Measurements from ENCODE around the gene UHMK1. TPM values are rescaled to one million over a fixed set of nuclear protein-coding genes. Genes with fewer than 3 reads are reported as not detected.

Gene UHMK1
- total and polyA plus RNA-seq, 2 donors (not counting 1 experiment from before 2014, with no cell fraction given) = 39.1 to 79.1 TPM

DNA sequence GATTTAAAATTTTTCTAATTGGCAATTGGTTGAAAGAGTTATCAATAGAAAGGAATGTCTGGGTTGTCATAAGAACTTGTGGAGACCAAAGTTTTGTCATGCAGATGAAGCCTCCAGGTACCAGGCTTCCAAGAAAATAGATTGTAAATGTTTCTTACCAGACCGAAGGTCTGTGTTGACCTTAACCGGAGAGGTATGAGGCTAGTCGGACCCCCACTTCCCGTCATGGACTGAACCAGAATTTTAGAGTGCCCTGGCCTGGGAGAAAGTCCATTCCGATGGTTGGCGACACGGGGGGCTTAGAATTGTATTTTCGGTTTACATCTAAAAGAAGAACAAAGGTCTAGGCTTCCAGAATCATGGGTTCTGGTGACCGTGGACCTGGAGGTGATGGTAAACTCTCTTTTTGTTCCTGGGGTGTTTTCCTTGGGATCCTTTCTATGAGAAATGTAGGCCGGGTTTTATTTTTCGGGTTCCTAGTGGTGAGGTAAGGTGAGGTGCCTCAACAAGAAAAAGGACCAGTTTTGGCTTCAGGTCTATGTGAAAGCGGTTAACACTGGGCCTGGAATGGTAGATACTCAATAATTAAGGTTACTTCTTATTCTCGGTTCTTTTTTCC, 405 bp upstream of the UHMK1 start:
- Histone ChIP-seq H3K4me2 (ENCODE audit: extremely low read depth, insufficient read depth, low read length) (peak overlapping the region; percentile 89), H3K9ac (ENCODE audit: insufficient read depth, low read length) (peak overlapping the region; percentile 93), H3K27me3 (ENCODE audit: control insufficient read depth, insufficient read depth, low read length) (no peaks in the 10 kb centered on the region), H3K4me3 (replicated peaks in 1 of 4; ENCODE audit: control extremely low read depth in 1 of 4, insufficient read depth in 1 of 4, low read depth in 3 of 4, low read length in 4 of 4) (peak overlapping the region; percentile 76 to 83 (median 80)), H3K9me3 (ENCODE audit: control insufficient read depth, insufficient read depth, low read depth, low read length) (no peaks in the 10 kb centered on the region), H3K79me2 (ENCODE audit: control insufficient read depth, insufficient read depth, low read length) (peaks cover 38% of the 10 kb centered on the region), H2AFZ (ENCODE audit: low read length) (peak overlapping the region; percentile 98), H3K36me3 (ENCODE audit: control insufficient read depth, insufficient read depth, low read length) (peaks cover 4% of the 10 kb centered on the region), H3K4me1 (ENCODE audit: control insufficient read depth, extremely low read depth, insufficient read depth, low read length) (no peaks in the 10 kb centered on the region), H4K20me1 (ENCODE audit: control insufficient read depth, extremely low read depth, insufficient read depth, low read length) (no peaks in the 10 kb centered on the region), H3K27ac (ENCODE audit: insufficient read depth, low read length) (peak overlapping the region; percentile 41)
- TF ChIP-seq CTCF (conservative IDR thresholded peaks at IDR 0.05 in 1 of 2, IDR thresholded peaks at IDR 0.05 in 1 of 2; ENCODE audit: low read depth in 1 of 2, low read length in 2 of 2) (no peak), EZH2 (IDR thresholded peaks at IDR 0.05; ENCODE audit: low read length, missing control alignments) (no peak)
- DNase-seq (ENCODE audit: low read depth in 2 of 2) = no peak

DNA sequence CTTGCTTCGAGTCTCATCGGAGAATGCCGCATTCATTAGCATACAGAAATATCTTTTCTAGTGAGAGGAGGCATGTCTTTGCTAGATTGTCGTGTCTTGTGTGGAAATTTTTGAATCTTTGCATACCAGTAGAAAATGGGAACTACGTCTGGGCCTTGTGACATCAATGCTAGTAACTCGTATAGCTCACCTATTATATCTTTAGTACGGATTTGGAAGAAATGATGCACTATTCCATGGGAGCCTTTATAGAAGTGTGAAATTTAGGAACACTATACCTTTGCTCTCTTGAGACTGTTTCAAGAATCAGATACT, 835 bp downstream of the UHMK1 start:
- H4K20me1 ChIP-seq (ENCODE audit: control insufficient read depth, extremely low read depth, insufficient read depth, low read length) = no peaks in the 10 kb centered on the region
- peaks cover 4% of the 10 kb centered on the region for H3K36me3 ChIP-seq (ENCODE audit: control insufficient read depth, insufficient read depth, low read length)
- peaks cover 38% of the 10 kb centered on the region for H3K79me2 ChIP-seq (ENCODE audit: control insufficient read depth, insufficient read depth, low read length)
- H2AFZ ChIP-seq (ENCODE audit: low read length) = peak overlapping the region; percentile 90
- TF ChIP-seq EZH2 (IDR thresholded peaks at IDR 0.05; ENCODE audit: low read length, missing control alignments) = no peak
- no peak for TF ChIP-seq CTCF (conservative IDR thresholded peaks at IDR 0.05 in 1 of 2, IDR thresholded peaks at IDR 0.05 in 1 of 2; ENCODE audit: low read depth in 1 of 2, low read length in 2 of 2)
- no peaks in the 10 kb centered on the region for H3K9me3 ChIP-seq (ENCODE audit: control insufficient read depth, insufficient read depth, low read depth, low read length)
- peak overlapping the region; percentile 86 for H3K4me2 ChIP-seq (ENCODE audit: extremely low read depth, insufficient read depth, low read length)
- peak overlapping the region; percentile 93 for H3K9ac ChIP-seq (ENCODE audit: insufficient read depth, low read length)
- peak overlapping the region; percentile 76 to 83 (median 80) for H3K4me3 ChIP-seq (replicated peaks in 1 of 4; ENCODE audit: control extremely low read depth in 1 of 4, insufficient read depth in 1 of 4, low read depth in 3 of 4, low read length in 4 of 4)
- DNase-seq (ENCODE audit: low read depth in 2 of 2) = peak; percentile 15 to 21
- no peaks in the 10 kb centered on the region for H3K27me3 ChIP-seq (ENCODE audit: control insufficient read depth, insufficient read depth, low read length)
- H3K27ac ChIP-seq (ENCODE audit: insufficient read depth, low read length) = peak overlapping the region; percentile 91
- H3K4me1 ChIP-seq (ENCODE audit: control insufficient read depth, extremely low read depth, insufficient read depth, low read length) = peaks cover 4% of the 10 kb centered on the region

GRCh38 chr1:162500805-162501204, 3.2 kb downstream of the UHMK1 start:
- peaks cover 8% of the 10 kb centered on the region for H3K36me3 ChIP-seq (ENCODE audit: control insufficient read depth, insufficient read depth, low read length)
- no peak for TF ChIP-seq EZH2 (IDR thresholded peaks at IDR 0.05; ENCODE audit: low read length, missing control alignments)
- no peak for TF ChIP-seq CTCF (conservative IDR thresholded peaks at IDR 0.05 in 1 of 2, IDR thresholded peaks at IDR 0.05 in 1 of 2; ENCODE audit: low read depth in 1 of 2, low read length in 2 of 2)

More at GRCh38 chr1:162500805-162501204, 3.2 kb downstream of the UHMK1 start:
- H3K9ac ChIP-seq (ENCODE audit: insufficient read depth, low read length) = no peak overlapping the region
- H3K27ac ChIP-seq (ENCODE audit: insufficient read depth, low read length) = peak overlapping the region; percentile 9
- no peak overlapping the region for H2AFZ ChIP-seq (ENCODE audit: low read length)
- H3K9me3 ChIP-seq (ENCODE audit: control insufficient read depth, insufficient read depth, low read depth, low read length) = no peaks in the 10 kb centered on the region
- H3K79me2 ChIP-seq (ENCODE audit: control insufficient read depth, insufficient read depth, low read length) = peaks cover 44% of the 10 kb centered on the region
- DNase-seq (ENCODE audit: low read depth in 2 of 2) = peak in 1 of 2 donors; percentile 69
- H3K4me2 ChIP-seq (ENCODE audit: extremely low read depth, insufficient read depth, low read length) = no peak overlapping the region
- H4K20me1 ChIP-seq (ENCODE audit: control insufficient read depth, extremely low read depth, insufficient read depth, low read length) = no peaks in the 10 kb centered on the region
- peak overlapping the region in 2 of 4 experiments; percentile 10 to 80 for H3K4me3 ChIP-seq (replicated peaks in 1 of 4; ENCODE audit: control extremely low read depth in 1 of 4, insufficient read depth in 1 of 4, low read depth in 3 of 4, low read length in 4 of 4)
- peaks cover 4% of the 10 kb centered on the region for H3K4me1 ChIP-seq (ENCODE audit: control insufficient read depth, extremely low read depth, insufficient read depth, low read length)
- H3K27me3 ChIP-seq (ENCODE audit: control insufficient read depth, insufficient read depth, low read length) = no peaks in the 10 kb centered on the region

All from fibroblast of lung (primary cell).